Occipital lobe (tissue), 2 donors: ENCODE data around the gene MAGI2. TPM values are rescaled to one million over a fixed set of nuclear protein-coding genes. Genes with fewer than 3 reads are reported as not detected.
A peak's percentile ranks its signal among the peaks of the same experiment; 100 is the strongest.
"Not testable (repeated sequence)": the region's sequence is repeated elsewhere in the genome, so short reads cannot be mapped to it uniquely, and the experiment has no call there.

Experiments
- DNase-seq: peaks from one replicate; lab custom pipeline; 2025; lab: John Stamatoyannopoulos, UW
- total RNA-seq: library from RNA; depleted of rRNA; stranded (reverse); fragments of >200 nt; gene quantifications from one replicate; pipeline ENCODE4 v1.2.3, GENCODE V29; 2014

MAGI2 gene
- total RNA-seq, 1 donor from 2014 or later, result 244 TPM

- DNase-seq, result no peak
These were observed 397.6 kb downstream of the MAGI2 start for GRCh38 chr7:79055722-79056415.

- no peak for DNase-seq
These were observed 401.6 kb downstream of the MAGI2 start for GRCh38 chr7:79051915-79052314.

- DNase-seq, result peak; percentile 45
These were observed 402.9 kb downstream of the MAGI2 start for GRCh38 chr7:79050603-79051002.

- no peak for DNase-seq
These were observed 407.4 kb downstream of the MAGI2 start for GRCh38 chr7:79046061-79046460.

GRCh38 chr7:79037001-79037400, 416.5 kb downstream of the MAGI2 start:
- no peak for DNase-seq

- DNase-seq, result no peak
These were observed 417.1 kb downstream of the MAGI2 start for GRCh38 chr7:79036356-79036755.

- DNase-seq, result no peak
These were observed 417.6 kb downstream of the MAGI2 start for GRCh38 chr7:79035858-79036257.

- DNase-seq, result no peak
These were observed 418.7 kb downstream of the MAGI2 start for GRCh38 chr7:79034730-79035129.

GRCh38 chr7:79019711-79020110, 433.8 kb downstream of the MAGI2 start:
- DNase-seq, result not testable (repeated sequence)

- DNase-seq, result no peak
These were observed 441.5 kb downstream of the MAGI2 start for GRCh38 chr7:79011921-79012320.

- DNase-seq, result no peak
These were observed 443.8 kb downstream of the MAGI2 start for GRCh38 chr7:79009647-79010046.

GRCh38 chr7:79008786-79009185, 444.7 kb downstream of the MAGI2 start:
- no peak for DNase-seq

GRCh38 chr7:78996013-78996412, 457.5 kb downstream of the MAGI2 start:
- DNase-seq, result no peak

- DNase-seq, result no peak
These were observed 460.1 kb downstream of the MAGI2 start for GRCh38 chr7:78993341-78993740.

- no peak for DNase-seq
These were observed 468.0 kb downstream of the MAGI2 start for GRCh38 chr7:78985509-78985908.

GRCh38 chr7:78983483-78983882, 470.0 kb downstream of the MAGI2 start:
- no peak for DNase-seq

GRCh38 chr7:78970440-78970916, 483.0 kb downstream of the MAGI2 start:
- DNase-seq, result no peak

- DNase-seq, result no peak
These were observed 484.5 kb downstream of the MAGI2 start for GRCh38 chr7:78968951-78969350.

- DNase-seq, result not testable (repeated sequence)
These were observed 485.9 kb downstream of the MAGI2 start for GRCh38 chr7:78967561-78967960.

GRCh38 chr7:78967046-78967445, 486.4 kb downstream of the MAGI2 start:
- no peak for DNase-seq

- no peak for DNase-seq
These were observed 494.0 kb downstream of the MAGI2 start for GRCh38 chr7:78959477-78959876.

- DNase-seq, result no peak
These were observed 498.1 kb downstream of the MAGI2 start for GRCh38 chr7:78955329-78955728.

GRCh38 chr7:78953726-78954363, 499.6 kb downstream of the MAGI2 start:
- DNase-seq, result no peak
